Measurements from ENCODE around the gene ACACA.

Gene ACACA

GRCh38 chr17:37117373-37118142, 289.1 kb downstream of the ACACA start:
- CTCF ChIA-PET, result interaction anchor here (0.6 kb wide), 1 partner anchor 39 kb away, joined by 3 read pairs; no protein-coding TSS in a partner anchor
- POLR2A ChIA-PET, result no interaction called here
- no peak for TF ChIP-seq FOXA1 (IDR thresholded peaks at IDR 0.05)
- no peak for DNase-seq (ENCODE audit: extremely low spot score)

DNA sequence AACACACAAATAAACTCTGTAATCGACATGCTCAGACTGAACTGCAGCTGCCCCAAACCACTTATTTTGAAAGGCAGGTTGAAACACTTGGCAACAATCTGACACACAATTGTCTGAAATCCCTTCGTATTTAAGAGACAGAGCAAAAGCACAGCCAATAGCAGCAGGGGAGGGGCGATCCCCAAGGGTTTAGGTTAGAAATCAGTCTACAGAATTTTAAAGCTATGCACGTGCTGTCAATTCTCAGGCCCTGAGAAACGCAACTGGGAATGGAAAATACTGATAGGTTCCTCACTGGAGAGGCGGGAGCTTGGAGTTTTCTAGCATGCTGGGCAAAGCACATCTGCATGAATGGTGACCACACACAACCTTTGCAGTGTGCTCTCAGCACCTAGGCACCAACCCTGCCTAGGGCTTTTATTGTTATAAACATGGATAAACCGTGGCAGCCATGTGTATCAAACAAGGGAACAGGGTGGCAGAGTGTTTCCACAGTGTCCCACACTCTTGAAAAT, 289.9 kb downstream of the ACACA start:
- no peak for TF ChIP-seq FOXK2 (IDR thresholded peaks at IDR 0.05)
- TF ChIP-seq NFRKB (IDR thresholded peaks at IDR 0.05), result no peak
- TF ChIP-seq FOXM1 (IDR thresholded peaks at IDR 0.05; ENCODE audit: borderline replicate concordance), result no peak
- no peak for TF ChIP-seq HDGF (IDR thresholded peaks at IDR 0.05; ENCODE audit: borderline replicate concordance)
- POLR2A ChIA-PET, result no interaction called here
- CTCF ChIA-PET, result no interaction called here
- no peak for DNase-seq (ENCODE audit: extremely low spot score)

DNA sequence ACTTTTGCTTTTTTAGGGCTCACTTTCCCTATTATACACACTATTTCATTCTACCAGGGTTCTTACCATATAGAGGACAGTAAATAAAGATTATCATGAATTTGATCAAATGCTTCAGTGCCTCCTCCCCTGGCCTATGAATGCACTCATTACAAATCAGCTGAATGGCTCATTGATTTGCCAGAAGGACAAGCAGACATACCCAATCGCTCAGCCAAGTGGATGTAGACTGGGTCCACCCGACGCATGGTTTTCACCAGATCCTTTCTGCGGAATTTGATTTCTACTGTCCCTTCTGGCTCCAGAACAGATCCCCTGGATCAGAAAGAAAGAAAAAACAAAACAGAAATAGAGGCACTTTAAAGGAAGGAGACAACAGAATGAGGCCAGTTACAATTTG, 295.3 kb downstream of the ACACA start:
- ChIA-PET CTCF (interaction anchor here (0.5 to 0.9 kb wide), 2 partner anchors 20 to 73 kb away, joined by 3 to 4 read pairs; no protein-coding TSS in a partner anchor), POLR2A (interaction anchor here (0.8 kb wide), 1 partner anchor 33 kb away, joined by 3 read pairs; no protein-coding TSS in a partner anchor)
- no peak for DNase-seq (ENCODE audit: extremely low spot score)
- no peak for TF ChIP-seq SUZ12 (IDR thresholded peaks at IDR 0.05)
- TF ChIP-seq SP1 (IDR thresholded peaks at IDR 0.05), result no peak
- TF ChIP-seq, protein P1, sequence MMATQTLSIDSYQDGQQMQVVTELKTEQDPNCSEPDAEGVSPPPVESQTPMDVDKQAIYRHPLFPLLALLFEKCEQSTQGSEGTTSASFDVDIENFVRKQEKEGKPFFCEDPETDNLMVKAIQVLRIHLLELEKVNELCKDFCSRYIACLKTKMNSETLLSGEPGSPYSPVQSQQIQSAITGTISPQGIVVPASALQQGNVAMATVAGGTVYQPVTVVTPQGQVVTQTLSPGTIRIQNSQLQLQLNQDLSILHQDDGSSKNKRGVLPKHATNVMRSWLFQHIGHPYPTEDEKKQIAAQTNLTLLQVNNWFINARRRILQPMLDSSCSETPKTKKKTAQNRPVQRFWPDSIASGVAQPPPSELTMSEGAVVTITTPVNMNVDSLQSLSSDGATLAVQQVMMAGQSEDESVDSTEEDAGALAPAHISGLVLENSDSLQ (IDR thresholded peaks at IDR 0.05), result no peak
- no peak for TF ChIP-seq TARDBP (IDR thresholded peaks at IDR 0.05)
- no peak for TF ChIP-seq FOXA1 (IDR thresholded peaks at IDR 0.05)
- TF ChIP-seq FOXK2 (IDR thresholded peaks at IDR 0.05), result no peak
- TF ChIP-seq NFRKB (IDR thresholded peaks at IDR 0.05), result no peak

- POLR2A ChIA-PET, result interaction anchor here (0.8 kb wide), 1 partner anchor 34 kb away, joined by 3 read pairs; no protein-coding TSS in a partner anchor
- no peak for DNase-seq (ENCODE audit: extremely low spot score)
- CTCF ChIA-PET, result interaction anchor here (0.5 to 0.9 kb wide), 2 partner anchors 21 to 74 kb away, joined by 3 to 4 read pairs; no protein-coding TSS in a partner anchor
- TF ChIP-seq HDGF (IDR thresholded peaks at IDR 0.05; ENCODE audit: borderline replicate concordance) (no peak), ARNT (IDR thresholded peaks at IDR 0.05) (no peak), TARDBP (IDR thresholded peaks at IDR 0.05) (no peak), CTBP1 (IDR thresholded peaks at IDR 0.05; ENCODE audit: borderline replicate concordance) (no peak), LEF1 (IDR thresholded peaks at IDR 0.05; ENCODE audit: borderline replicate concordance) (no peak), NFRKB (IDR thresholded peaks at IDR 0.05) (no peak), ZNF384 (IDR thresholded peaks at IDR 0.05) (no peak)
Observed at GRCh38 chr17:37110746-37111145, 295.9 kb downstream of the ACACA start.

DNA sequence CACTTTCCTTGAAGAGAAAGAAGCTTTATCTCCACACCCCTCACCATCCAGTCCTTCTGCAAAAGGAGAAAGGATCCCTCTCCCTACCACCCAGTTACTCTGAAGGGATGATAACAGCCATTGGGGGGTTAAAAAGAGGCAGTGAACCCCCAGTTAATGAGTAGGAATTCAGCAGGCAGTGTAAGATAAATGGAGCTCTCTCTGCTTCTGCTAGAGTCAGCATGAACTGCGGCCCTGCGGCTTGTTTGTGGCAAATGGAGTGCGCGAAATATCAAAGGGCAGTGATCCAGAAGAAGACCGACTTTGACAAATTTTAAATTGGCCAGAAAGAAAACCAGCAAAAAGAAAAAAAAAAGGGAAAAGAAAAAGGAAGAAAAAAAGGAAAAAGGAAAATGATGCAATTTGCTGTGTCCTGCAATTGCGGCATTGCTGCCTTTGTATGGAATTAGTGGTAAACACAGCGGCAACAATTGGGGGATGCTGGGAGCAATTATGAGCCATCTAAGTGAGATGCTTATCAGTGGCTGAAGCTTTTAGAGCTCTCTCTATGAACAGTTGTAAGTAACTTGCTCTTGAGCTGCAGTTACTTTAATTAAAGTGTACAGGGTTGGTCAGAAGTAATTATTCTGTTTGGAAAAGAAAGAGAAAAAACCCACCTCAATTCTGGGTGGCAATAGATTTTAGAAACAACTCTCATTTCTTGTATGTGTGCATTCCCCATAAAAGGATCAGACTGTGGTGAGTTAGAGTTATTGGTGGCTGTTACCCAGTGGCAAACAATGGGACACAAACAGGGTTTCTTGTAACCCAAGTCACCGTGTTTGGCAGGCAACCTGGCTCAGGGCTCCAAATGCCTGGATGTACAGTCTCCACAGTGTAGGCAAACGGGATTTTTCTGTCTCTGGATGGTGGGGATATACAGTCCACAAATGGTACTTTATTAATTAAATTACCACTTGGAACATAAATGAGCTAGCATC, 296.6 kb downstream of the ACACA start:
- ChIA-PET CTCF (no interaction called here), POLR2A (interaction anchor here (0.6 to 0.8 kb wide), 2 partner anchors 35 to 1179 kb away, joined by 3 read pairs; partner anchors contain the start of gene RDM1)
- TF ChIP-seq HDGF (IDR thresholded peaks at IDR 0.05; ENCODE audit: borderline replicate concordance) (no peak), ZNF384 (IDR thresholded peaks at IDR 0.05) (no peak), FOXK2 (IDR thresholded peaks at IDR 0.05) (no peak)
- no peak for DNase-seq (ENCODE audit: extremely low spot score)

GRCh38 chr17:37109106-37109505, 297.5 kb downstream of the ACACA start:
- no peak for DNase-seq (ENCODE audit: extremely low spot score)
- TF ChIP-seq ZNF384 (IDR thresholded peaks at IDR 0.05) (no peak), SP1 (IDR thresholded peaks at IDR 0.05) (no peak), TARDBP (IDR thresholded peaks at IDR 0.05) (no peak), LEF1 (IDR thresholded peaks at IDR 0.05; ENCODE audit: borderline replicate concordance) (no peak), NFRKB (IDR thresholded peaks at IDR 0.05) (no peak), SUZ12 (IDR thresholded peaks at IDR 0.05) (no peak), FOXK2 (IDR thresholded peaks at IDR 0.05) (no peak), ARNT (IDR thresholded peaks at IDR 0.05) (no peak)
- TF ChIP-seq, protein P1 (IDR thresholded peaks at IDR 0.05), result no peak
- POLR2A ChIA-PET, result interaction anchor here (0.6 kb wide), 1 partner anchor 1179 kb away, joined by 3 read pairs; the partner anchor contains the start of gene RDM1
- CTCF ChIA-PET, result no interaction called here

DNA sequence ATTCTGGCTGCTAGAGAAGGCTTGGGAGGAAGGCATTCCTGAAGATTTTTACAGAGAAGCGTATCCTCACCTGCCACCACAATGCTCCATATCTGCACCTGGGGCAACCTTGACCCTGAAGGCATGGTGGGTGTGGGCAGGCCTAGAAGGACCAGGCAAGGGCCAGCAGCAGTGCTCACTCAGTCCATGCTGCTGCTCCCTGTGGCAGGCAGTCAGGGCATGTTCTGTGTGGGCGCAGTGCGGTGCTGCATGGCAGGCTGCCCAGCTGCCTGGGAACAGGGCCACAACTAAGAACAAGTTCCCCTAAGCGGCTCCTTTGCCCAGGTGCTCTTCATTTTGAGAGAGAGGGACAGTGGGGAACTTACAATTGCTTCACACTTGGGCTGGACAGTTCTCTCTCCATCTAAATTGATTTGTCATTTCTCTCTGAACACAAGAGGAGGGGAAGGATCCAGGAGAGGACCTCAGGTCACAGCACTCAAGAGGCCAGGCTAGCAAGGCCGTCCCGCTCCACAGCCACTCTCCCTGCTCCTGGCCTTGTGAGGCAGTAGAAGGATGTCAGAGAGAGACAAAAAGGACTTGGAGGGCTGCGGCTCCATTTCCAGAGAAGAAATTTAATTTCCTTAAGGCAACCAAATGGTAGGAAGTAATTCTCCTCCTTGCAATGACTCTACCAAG, 299.1 kb downstream of the ACACA start:
- TF ChIP-seq ELF4 (IDR thresholded peaks at IDR 0.05), result no peak
- TF ChIP-seq BHLHE40 (IDR thresholded peaks at IDR 0.05; ENCODE audit: borderline replicate concordance), result no peak
- TF ChIP-seq ZNF384 (IDR thresholded peaks at IDR 0.05), result no peak
- no peak for TF ChIP-seq FOXM1 (IDR thresholded peaks at IDR 0.05; ENCODE audit: borderline replicate concordance)
- no peak for TF ChIP-seq SP1 (IDR thresholded peaks at IDR 0.05)
- TF ChIP-seq CTBP1 (IDR thresholded peaks at IDR 0.05; ENCODE audit: borderline replicate concordance), result no peak
- no peak for TF ChIP-seq SUZ12 (IDR thresholded peaks at IDR 0.05)
- TF ChIP-seq L3MBTL2 (conservative IDR thresholded peaks at IDR 0.05), result no peak
- no peak for DNase-seq (ENCODE audit: extremely low spot score)
- POLR2A ChIA-PET, result no interaction called here
- CTCF ChIA-PET, result no interaction called here

Data from HEK293T (cell line).